ENCODE measurements around the gene RABL6. TPM values are rescaled to one million over a fixed set of nuclear protein-coding genes. Genes with fewer than 3 reads are reported as not detected.
"Not testable (repeated sequence)": the region's sequence is repeated elsewhere in the genome, so short reads cannot be mapped to it uniquely, and the experiment has no call there.

The RABL6 gene
- total RNA-seq, 1 donor from 2014 or later: 116 TPM

GRCh38 chr9:136835162-136835931 lies 27.6 kb downstream of the RABL6 start:
- no peak overlapping the region for H3K27ac Mint-ChIP-seq
- no peak for DNase-seq
- no peak overlapping the region for H3K4me3 Mint-ChIP-seq
- H3K9me3 Mint-ChIP-seq: no peaks in the 10 kb centered on the region
- intact Hi-C loops (cut with micrococcal nuclease): no loop called here
- H3K27me3 Mint-ChIP-seq: no peaks in the 10 kb centered on the region
- H3K36me3 Mint-ChIP-seq (ENCODE audit: low read depth): peaks cover 11% of the 10 kb centered on the region
- no peaks in the 10 kb centered on the region for H3K4me1 Mint-ChIP-seq

GRCh38 chr9:136835932-136836904 lies 28.5 kb downstream of the RABL6 start:
- no peaks in the 10 kb centered on the region for H3K9me3 Mint-ChIP-seq
- peaks cover 8% of the 10 kb centered on the region for H3K36me3 Mint-ChIP-seq (ENCODE audit: low read depth)

GRCh38 chr9:136837146-136837855 lies 29.6 kb downstream of the RABL6 start:
- Mint-ChIP-seq H3K36me3 (ENCODE audit: low read depth) (peaks cover 5% of the 10 kb centered on the region), H3K4me3 (no peak overlapping the region), H3K27ac (no peak overlapping the region), H3K27me3 (no peaks in the 10 kb centered on the region), H3K9me3 (no peaks in the 10 kb centered on the region), H3K4me1 (peaks cover 3% of the 10 kb centered on the region)
- DNase-seq: no peak
- intact Hi-C loops (cut with micrococcal nuclease): no loop called here

More at GRCh38 chr9:136835932-136836904, 28.5 kb downstream of the RABL6 start:
- no peak overlapping the region for H3K27ac Mint-ChIP-seq
- no peaks in the 10 kb centered on the region for H3K27me3 Mint-ChIP-seq
- intact Hi-C loops (cut with micrococcal nuclease): no loop called here
- no peaks in the 10 kb centered on the region for H3K4me1 Mint-ChIP-seq
- H3K4me3 Mint-ChIP-seq: no peak overlapping the region
- no peak for DNase-seq

GRCh38 chr9:136837856-136838277 lies 30.1 kb downstream of the RABL6 start:
- H3K27ac Mint-ChIP-seq; intact Hi-C loops (cut with micrococcal nuclease); H3K36me3 Mint-ChIP-seq (ENCODE audit: low read depth); DNase-seq; H3K27me3 Mint-ChIP-seq; H3K4me1 Mint-ChIP-seq; H3K4me3 Mint-ChIP-seq; H3K9me3 Mint-ChIP-seq: not testable (repeated sequence)

- DNase-seq: no peak
- Mint-ChIP-seq H3K4me1 (peaks cover 8% of the 10 kb centered on the region), H3K4me3 (no peak overlapping the region), H3K9me3 (no peaks in the 10 kb centered on the region), H3K27ac (no peak overlapping the region), H3K36me3 (ENCODE audit: low read depth) (peaks cover 5% of the 10 kb centered on the region), H3K27me3 (no peaks in the 10 kb centered on the region)
- intact Hi-C loops (cut with micrococcal nuclease): no loop called here
Observed at GRCh38 chr9:136838314-136839228, 30.8 kb downstream of the RABL6 start.

GRCh38 chr9:136839229-136840139 lies 31.7 kb downstream of the RABL6 start:
- H3K27ac Mint-ChIP-seq: no peak overlapping the region
- H3K27me3 Mint-ChIP-seq: no peaks in the 10 kb centered on the region
- intact Hi-C loops (cut with micrococcal nuclease): loop anchor here (10.0 kb wide), 1 partner anchor 325 kb away; no protein-coding TSS in a partner anchor
- DNase-seq: no peak
- no peaks in the 10 kb centered on the region for H3K9me3 Mint-ChIP-seq
- H3K36me3 Mint-ChIP-seq (ENCODE audit: low read depth): peaks cover 5% of the 10 kb centered on the region
- H3K4me1 Mint-ChIP-seq: peaks cover 9% of the 10 kb centered on the region
- H3K4me3 Mint-ChIP-seq: no peak overlapping the region

- DNase-seq: no peak
- H3K4me1 Mint-ChIP-seq: peaks cover 9% of the 10 kb centered on the region
- H3K27me3 Mint-ChIP-seq: no peaks in the 10 kb centered on the region
- intact Hi-C loops (cut with micrococcal nuclease): loop anchor here (10.0 kb wide), 1 partner anchor 324 kb away; no protein-coding TSS in a partner anchor
- H3K9me3 Mint-ChIP-seq: no peaks in the 10 kb centered on the region
- no peak overlapping the region for H3K27ac Mint-ChIP-seq
- H3K36me3 Mint-ChIP-seq (ENCODE audit: low read depth): peaks cover 8% of the 10 kb centered on the region
- H3K4me3 Mint-ChIP-seq: no peak overlapping the region
Observed at GRCh38 chr9:136840140-136840876, 32.6 kb downstream of the RABL6 start.

GRCh38 chr9:136840877-136841645 lies 33.3 kb downstream of the RABL6 start:
- no peaks in the 10 kb centered on the region for H3K27me3 Mint-ChIP-seq
- no peak overlapping the region for H3K27ac Mint-ChIP-seq
- H3K36me3 Mint-ChIP-seq (ENCODE audit: low read depth): peaks cover 8% of the 10 kb centered on the region
- H3K4me3 Mint-ChIP-seq: no peak overlapping the region
- intact Hi-C loops (cut with micrococcal nuclease): loop anchor here (10.0 kb wide), 1 partner anchor 324 kb away; no protein-coding TSS in a partner anchor
- no peak for DNase-seq
- H3K4me1 Mint-ChIP-seq: peaks cover 9% of the 10 kb centered on the region
- no peaks in the 10 kb centered on the region for H3K9me3 Mint-ChIP-seq

- intact Hi-C loops (cut with micrococcal nuclease): loop anchor here (1.0 to 10.0 kb wide), 2 partner anchors 40 to 323 kb away; no protein-coding TSS in a partner anchor
- H3K27me3 Mint-ChIP-seq, H3K9me3 Mint-ChIP-seq, H3K27ac Mint-ChIP-seq, DNase-seq: not testable (repeated sequence)
- Mint-ChIP-seq H3K4me1 (peaks cover 11% of the 10 kb centered on the region), H3K36me3 (ENCODE audit: low read depth) (peaks cover 10% of the 10 kb centered on the region), H3K4me3 (peak overlapping the region; percentile 89)
Observed at GRCh38 chr9:136841646-136842379, 34.1 kb downstream of the RABL6 start.

- Mint-ChIP-seq H3K4me3 (peak within 1 kb of the TSS; percentile 89), H3K36me3 (ENCODE audit: low read depth) (peaks cover 10% of the 10 kb centered on the region), H3K4me1 (peaks cover 11% of the 10 kb centered on the region), H3K27ac (peak within 1 kb of the TSS; percentile 76)
- peak; percentile 96 for DNase-seq
- not testable (repeated sequence) for H3K27me3 Mint-ChIP-seq, H3K9me3 Mint-ChIP-seq
- intact Hi-C loops (cut with micrococcal nuclease): loop anchor here (1.0 to 10.0 kb wide), 2 partner anchors 40 to 322 kb away; no protein-coding TSS in a partner anchor
Observed at GRCh38 chr9:136842380-136842948, 34.7 kb downstream of the RABL6 start, which contains the start of gene AJM1. TSS of gene AJM1 (plus strand) at chr9:136842478. CDS start at chr9:136844415, 1,937 bp downstream.
